ENCODE data around the gene CPED1.

The CPED1 gene

GRCh38 chr7:121043314-121044234 is 55.1 kb downstream of the CPED1 start:
- H3K4me3 ChIP-seq (ENCODE audit: low read depth, low read length), result no peak overlapping the region
- no peak for DNase-seq (ENCODE audit: low read depth, low spot score)
- no peak for TF ChIP-seq CTCF (IDR thresholded peaks at IDR 0.05; ENCODE audit: low read depth, low read length)
- in situ Hi-C loops (cut with HindIII; ENCODE audit: low sequenced_read_pairs), result no loop called here

GRCh38 chr7:121045090-121045489 is 56.6 kb downstream of the CPED1 start:
- in situ Hi-C loops (cut with HindIII; ENCODE audit: low sequenced_read_pairs), result no loop called here
- H3K4me3 ChIP-seq (ENCODE audit: low read depth, low read length), result no peak overlapping the region
- no peak for TF ChIP-seq CTCF (IDR thresholded peaks at IDR 0.05; ENCODE audit: low read depth, low read length)
- DNase-seq (ENCODE audit: low read depth, low spot score), result no peak

- TF ChIP-seq CTCF (IDR thresholded peaks at IDR 0.05; ENCODE audit: low read depth, low read length), result no peak
- no peak overlapping the region for H3K4me3 ChIP-seq (ENCODE audit: low read depth, low read length)
- in situ Hi-C loops (cut with HindIII; ENCODE audit: low sequenced_read_pairs), result no loop called here
- no peak for DNase-seq (ENCODE audit: low read depth, low spot score)
These were observed 57.5 kb downstream of the CPED1 start for GRCh38 chr7:121046009-121046408.

GRCh38 chr7:121046893-121047468 is 58.5 kb downstream of the CPED1 start:
- H3K4me3 ChIP-seq (ENCODE audit: low read depth, low read length), result no peak overlapping the region
- no peak for TF ChIP-seq CTCF (IDR thresholded peaks at IDR 0.05; ENCODE audit: low read depth, low read length)
- in situ Hi-C loops (cut with HindIII; ENCODE audit: low sequenced_read_pairs), result no loop called here
- no peak for DNase-seq (ENCODE audit: low read depth, low spot score)

GRCh38 chr7:121048195-121048594 is 59.7 kb downstream of the CPED1 start:
- in situ Hi-C loops (cut with HindIII; ENCODE audit: low sequenced_read_pairs), result no loop called here

More at GRCh38 chr7:121048195-121048594, 59.7 kb downstream of the CPED1 start:
- TF ChIP-seq CTCF (IDR thresholded peaks at IDR 0.05; ENCODE audit: low read depth, low read length), result no peak
- no peak for DNase-seq (ENCODE audit: low read depth, low spot score)
- H3K4me3 ChIP-seq (ENCODE audit: low read depth, low read length), result no peak overlapping the region

All from astrocyte of the spinal cord (primary cell).